Activated T-helper 1 cell treated with anti-CD3 and anti-CD28 coated beads, Interleukin-12 subunit alpha, Interleukin-12 subunit beta, Interleukin-2, Interleukin-4 antibody, amounts not matched to agents 30 ng/mL and 10 ng/mL and 1 ng/mL, durations not matched to agents 14 hours and 24 hours and 36 hours (primary cell): Measurements from ENCODE around the gene CPZ. TPM values are rescaled to one million over a fixed set of nuclear protein-coding genes. Genes with fewer than 3 reads are reported as not detected.

Source experiments
- DNase-seq: peaks from one replicate; pipeline ENCODE4 v3.0.0; 2021; ENCODE audit warnings: low spot score
- H3K27ac Mint-ChIP-seq: one replicate; pipeline ENCODE4 v1.8.0; 2021; ENCODE audit warnings: mild to moderate bottlenecking, mixed read lengths
- H3K27me3 Mint-ChIP-seq: one replicate; pipeline ENCODE4 v1.8.0; 2022; ENCODE audit warnings: mild to moderate bottlenecking, moderate library complexity, mixed read lengths; ENCODE audit not compliant: insufficient read depth
- H3K36me3 Mint-ChIP-seq: one replicate; pipeline ENCODE4 v1.8.0; 2021; ENCODE audit warnings: low read depth, mixed read lengths
- H3K4me1 Mint-ChIP-seq: one replicate; pipeline ENCODE4 v1.8.0; 2021; ENCODE audit warnings: low read depth, mixed read lengths
- H3K4me3 Mint-ChIP-seq: one replicate; pipeline ENCODE4 v1.8.0; 2021; ENCODE audit warnings: mild to moderate bottlenecking, moderate library complexity, mixed read lengths
- H3K9me3 Mint-ChIP-seq: one replicate; pipeline ENCODE4 v1.8.0; 2021; ENCODE audit warnings: mixed read lengths
- intact Hi-C: fragments of 100-400 bp; cut with micrococcal nuclease; formaldehyde crosslinking; loops from one replicate; pipeline ENCODE4 v1.15.1; 2024
- total RNA-seq: library from RNA; stranded (reverse); gene quantifications from 2 replicates; pipeline ENCODE4 v1.2.3, GENCODE V29; 2022

CPZ gene
- total RNA-seq, 1 donor from 2014 or later, result not detected

GRCh38 chr4:8587469-8588195 is 4.9 kb upstream of the CPZ start:
- H3K36me3 Mint-ChIP-seq, result no peaks in the 10 kb centered on the region
- no peaks in the 10 kb centered on the region for H3K4me1 Mint-ChIP-seq
- H3K9me3 Mint-ChIP-seq, result no peaks in the 10 kb centered on the region
- DNase-seq, result no peak
- intact Hi-C loops, result no loop called here
- peaks cover 12% of the 10 kb centered on the region for H3K27me3 Mint-ChIP-seq
- no peak overlapping the region for H3K27ac Mint-ChIP-seq
- no peak overlapping the region for H3K4me3 Mint-ChIP-seq

GRCh38 chr4:8588196-8588470 is 4.4 kb upstream of the CPZ start:
- no peak for DNase-seq
- no peaks in the 10 kb centered on the region for H3K36me3 Mint-ChIP-seq
- intact Hi-C loops, result no loop called here
- no peak overlapping the region for H3K27ac Mint-ChIP-seq
- H3K27me3 Mint-ChIP-seq, result peaks cover 12% of the 10 kb centered on the region
- H3K4me3 Mint-ChIP-seq, result no peak overlapping the region
- H3K9me3 Mint-ChIP-seq, result no peaks in the 10 kb centered on the region
- H3K4me1 Mint-ChIP-seq, result no peaks in the 10 kb centered on the region

GRCh38 chr4:8589336-8589735 is 3.2 kb upstream of the CPZ start:
- no peaks in the 10 kb centered on the region for H3K9me3 Mint-ChIP-seq
- no peaks in the 10 kb centered on the region for H3K36me3 Mint-ChIP-seq
- no peak overlapping the region for H3K4me3 Mint-ChIP-seq
- intact Hi-C loops, result no loop called here
- peaks cover 13% of the 10 kb centered on the region for H3K27me3 Mint-ChIP-seq
- no peak overlapping the region for H3K27ac Mint-ChIP-seq
- DNase-seq, result no peak
- no peaks in the 10 kb centered on the region for H3K4me1 Mint-ChIP-seq

- Mint-ChIP-seq H3K27me3 (peaks cover 16% of the 10 kb centered on the region), H3K36me3 (no peaks in the 10 kb centered on the region), H3K9me3 (no peaks in the 10 kb centered on the region), H3K4me1 (no peaks in the 10 kb centered on the region), H3K27ac (no peak overlapping the region), H3K4me3 (no peak overlapping the region)
- DNase-seq, result no peak
- intact Hi-C loops, result no loop called here
Observed at GRCh38 chr4:8589823-8590545, 2.6 kb upstream of the CPZ start.

GRCh38 chr4:8590546-8590880 is 2.1 kb upstream of the CPZ start:
- intact Hi-C loops, result no loop called here
- Mint-ChIP-seq H3K9me3 (no peaks in the 10 kb centered on the region), H3K4me1 (no peaks in the 10 kb centered on the region), H3K4me3 (no peak overlapping the region), H3K36me3 (no peaks in the 10 kb centered on the region), H3K27ac (no peak overlapping the region), H3K27me3 (peaks cover 16% of the 10 kb centered on the region)
- no peak for DNase-seq

GRCh38 chr4:8591114-8591513 is 1.5 kb upstream of the CPZ start:
- no peaks in the 10 kb centered on the region for H3K4me1 Mint-ChIP-seq
- H3K27ac Mint-ChIP-seq, result no peak overlapping the region
- H3K36me3 Mint-ChIP-seq, result no peaks in the 10 kb centered on the region
- no peaks in the 10 kb centered on the region for H3K9me3 Mint-ChIP-seq
- DNase-seq, result no peak
- intact Hi-C loops, result no loop called here
- peaks cover 16% of the 10 kb centered on the region for H3K27me3 Mint-ChIP-seq
- no peak overlapping the region for H3K4me3 Mint-ChIP-seq

- Mint-ChIP-seq H3K36me3 (no peaks in the 10 kb centered on the region), H3K9me3 (no peaks in the 10 kb centered on the region), H3K27ac (no peak overlapping the region), H3K27me3 (peaks cover 13% of the 10 kb centered on the region), H3K4me3 (no peak overlapping the region), H3K4me1 (no peaks in the 10 kb centered on the region)
- no peak for DNase-seq
- intact Hi-C loops, result no loop called here
Observed at GRCh38 chr4:8591626-8592365, 769 bp upstream of the CPZ start.

GRCh38 chr4:8593264-8594096 is 915 bp downstream of the CPZ start:
- intact Hi-C loops, result no loop called here
- Mint-ChIP-seq H3K27ac (no peak overlapping the region), H3K9me3 (no peaks in the 10 kb centered on the region), H3K27me3 (peaks cover 11% of the 10 kb centered on the region), H3K36me3 (no peaks in the 10 kb centered on the region), H3K4me1 (no peaks in the 10 kb centered on the region), H3K4me3 (no peak overlapping the region)
- no peak for DNase-seq

- Mint-ChIP-seq H3K36me3 (no peaks in the 10 kb centered on the region), H3K27me3 (peaks cover 10% of the 10 kb centered on the region), H3K27ac (no peak overlapping the region), H3K4me1 (no peaks in the 10 kb centered on the region), H3K9me3 (no peaks in the 10 kb centered on the region), H3K4me3 (no peak overlapping the region)
- intact Hi-C loops, result no loop called here
- no peak for DNase-seq
Observed at GRCh38 chr4:8594097-8595038, 1.8 kb downstream of the CPZ start.

- peaks cover 10% of the 10 kb centered on the region for H3K27me3 Mint-ChIP-seq
- intact Hi-C loops, result no loop called here
- H3K36me3 Mint-ChIP-seq, result no peaks in the 10 kb centered on the region
- no peak overlapping the region for H3K4me3 Mint-ChIP-seq
- H3K9me3 Mint-ChIP-seq, result no peaks in the 10 kb centered on the region
- no peaks in the 10 kb centered on the region for H3K4me1 Mint-ChIP-seq
- no peak overlapping the region for H3K27ac Mint-ChIP-seq
- DNase-seq, result no peak
Observed at GRCh38 chr4:8595237-8596087, 2.9 kb downstream of the CPZ start.

GRCh38 chr4:8596891-8597290 is 4.3 kb downstream of the CPZ start:
- Mint-ChIP-seq H3K9me3 (no peaks in the 10 kb centered on the region), H3K4me3 (no peak overlapping the region), H3K27me3 (peaks cover 4% of the 10 kb centered on the region), H3K4me1 (no peaks in the 10 kb centered on the region), H3K36me3 (no peaks in the 10 kb centered on the region), H3K27ac (no peak overlapping the region)
- intact Hi-C loops, result no loop called here
- DNase-seq, result no peak
